Measurements from ENCODE around the gene RMI2.
A peak's percentile ranks its signal among the peaks of the same experiment; 100 is the strongest.

Gene RMI2

GRCh38 chr16:11386791-11387546, 41.7 kb downstream of the RMI2 start:
- DNase-seq, result no peak

GRCh38 chr16:11389083-11389482, 43.8 kb downstream of the RMI2 start:
- no peak for DNase-seq

- no peak for DNase-seq
Measured at GRCh38 chr16:11389631-11390565, 44.6 kb downstream of the RMI2 start.

GRCh38 chr16:11390573-11391495, 45.6 kb downstream of the RMI2 start:
- no peak for DNase-seq

- no peak for DNase-seq
Measured at GRCh38 chr16:11391576-11391975, 46.3 kb downstream of the RMI2 start.

GRCh38 chr16:11392041-11392581, 46.9 kb downstream of the RMI2 start:
- no peak for DNase-seq

GRCh38 chr16:11393366-11393765, 48.1 kb downstream of the RMI2 start:
- no peak for DNase-seq

GRCh38 chr16:11393861-11394592, 48.8 kb downstream of the RMI2 start:
- DNase-seq, result no peak

- DNase-seq, result no peak
Measured at GRCh38 chr16:11394593-11394960, 49.3 kb downstream of the RMI2 start.

GRCh38 chr16:11395008-11395948, 50.0 kb downstream of the RMI2 start:
- DNase-seq, result no peak

- DNase-seq, result no peak
Measured at GRCh38 chr16:11395949-11396240, 50.6 kb downstream of the RMI2 start.

GRCh38 chr16:11396241-11397048, 51.2 kb downstream of the RMI2 start:
- DNase-seq, result peak; percentile 42 to 66

GRCh38 chr16:11398136-11398535, 52.9 kb downstream of the RMI2 start:
- DNase-seq, result no peak

GRCh38 chr16:11398851-11399250, 53.6 kb downstream of the RMI2 start:
- no peak for DNase-seq

GRCh38 chr16:11399261-11399831, 54.1 kb downstream of the RMI2 start:
- no peak for DNase-seq

- DNase-seq, result no peak
Measured at GRCh38 chr16:11400076-11400475, 54.8 kb downstream of the RMI2 start.
